NCI-H2081 treated with DMSO at 0.1 percent for 48 hours (cell line): ENCODE data around the gene RBM24.
"Not testable (repeated sequence)": the region's sequence is repeated elsewhere in the genome, so short reads cannot be mapped to it uniquely, and the experiment has no call there.

Experiments used
- DNase-seq: peaks from one replicate; lab custom pipeline; 2025; lab: John Stamatoyannopoulos, UW

The RBM24 gene

DNA sequence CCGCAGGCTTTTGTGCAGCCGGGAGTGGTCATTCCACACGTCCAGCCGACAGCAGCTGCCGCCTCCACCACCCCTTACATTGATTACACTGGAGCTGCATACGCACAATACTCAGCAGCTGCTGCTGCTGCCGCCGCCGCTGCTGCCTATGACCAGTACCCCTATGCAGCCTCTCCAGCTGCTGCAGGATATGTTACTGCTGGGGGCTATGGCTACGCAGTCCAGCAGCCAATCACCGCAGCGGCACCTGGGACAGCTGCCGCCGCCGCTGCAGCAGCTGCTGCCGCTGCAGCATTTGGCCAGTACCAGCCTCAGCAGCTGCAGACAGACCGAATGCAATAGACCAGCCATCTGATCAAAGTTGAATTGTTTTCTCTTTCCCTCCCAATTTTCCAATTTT is 10.6 kb downstream of the RBM24 start:
- DNase-seq: no peak

- no peak for DNase-seq
Observed at GRCh38 chr6:17292600-17293133, 11.5 kb downstream of the RBM24 start.

DNA sequence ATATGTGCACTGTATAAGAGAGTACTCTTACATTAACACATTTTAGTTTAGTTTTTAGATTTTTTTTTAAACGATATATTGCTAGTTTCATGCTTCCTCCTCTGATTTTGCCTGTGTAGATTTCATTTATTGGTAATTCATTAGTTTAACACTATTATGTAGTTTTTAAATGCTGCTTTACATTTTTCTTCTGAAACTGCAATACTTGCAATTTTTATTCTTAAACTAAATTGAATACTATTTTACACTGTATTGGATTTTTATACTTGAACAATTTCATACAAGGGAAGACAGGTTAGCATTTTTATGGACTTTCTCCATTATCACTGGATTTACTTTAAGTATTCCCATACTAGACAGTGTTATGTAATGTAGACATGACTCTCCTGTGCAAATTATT is 12.2 kb downstream of the RBM24 start:
- no peak for DNase-seq

DNA sequence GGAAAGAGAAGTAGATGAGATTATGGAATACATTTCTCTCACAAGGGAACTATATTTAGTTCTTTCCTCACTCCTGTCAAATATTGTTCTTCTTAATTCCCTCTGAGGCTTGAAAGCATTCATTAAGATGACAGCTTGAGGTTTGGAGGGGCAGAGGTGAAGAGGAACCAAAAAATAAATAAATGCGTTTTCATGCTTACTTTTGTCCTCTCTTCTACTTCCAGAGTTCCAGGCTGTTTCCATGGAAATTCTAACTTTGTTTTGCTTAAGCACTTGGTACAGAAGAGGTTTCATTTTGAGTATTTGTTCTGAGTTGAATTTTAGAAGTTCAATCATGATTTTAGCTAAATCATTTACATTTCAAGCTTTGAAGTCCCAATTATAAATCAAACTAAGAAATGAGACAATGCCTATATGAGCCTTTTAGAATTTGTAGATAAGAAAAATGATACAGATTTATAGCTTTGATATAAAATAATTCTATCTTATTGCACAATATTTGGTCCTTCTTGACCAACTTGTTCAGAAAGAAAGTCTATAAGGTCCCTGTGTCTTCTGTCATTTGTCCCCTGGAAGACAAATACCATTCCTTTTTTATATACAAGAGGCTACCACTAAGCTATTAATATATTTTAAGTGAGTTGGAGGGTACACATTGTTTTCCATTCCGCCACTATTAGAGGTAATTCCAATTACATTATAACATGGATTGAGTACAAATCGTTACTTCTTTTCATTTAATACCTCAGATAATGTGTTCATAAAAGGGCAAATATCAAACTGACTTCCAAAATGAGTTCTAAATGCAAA is 16.3 kb downstream of the RBM24 start:
- DNase-seq: no peak

DNA sequence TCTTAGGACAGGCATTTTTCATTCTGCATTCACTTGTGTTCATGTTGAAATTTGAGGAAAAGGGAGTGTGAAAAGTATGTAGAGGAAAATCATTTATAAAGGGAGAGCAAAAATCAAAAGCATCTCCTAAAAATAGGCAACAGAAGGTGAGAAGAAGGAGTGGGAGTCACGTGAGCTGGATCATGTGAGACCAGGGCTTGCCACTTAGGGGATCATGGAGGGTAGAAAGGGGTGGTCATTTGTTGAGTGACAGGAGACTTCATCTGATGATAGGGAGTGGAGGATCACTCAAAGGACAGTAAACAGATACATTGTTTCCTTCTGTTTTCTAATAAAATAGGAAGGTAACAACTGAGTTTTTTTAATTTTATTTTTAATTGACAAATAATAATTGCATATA is 17.1 kb downstream of the RBM24 start:
- DNase-seq: no peak

DNA sequence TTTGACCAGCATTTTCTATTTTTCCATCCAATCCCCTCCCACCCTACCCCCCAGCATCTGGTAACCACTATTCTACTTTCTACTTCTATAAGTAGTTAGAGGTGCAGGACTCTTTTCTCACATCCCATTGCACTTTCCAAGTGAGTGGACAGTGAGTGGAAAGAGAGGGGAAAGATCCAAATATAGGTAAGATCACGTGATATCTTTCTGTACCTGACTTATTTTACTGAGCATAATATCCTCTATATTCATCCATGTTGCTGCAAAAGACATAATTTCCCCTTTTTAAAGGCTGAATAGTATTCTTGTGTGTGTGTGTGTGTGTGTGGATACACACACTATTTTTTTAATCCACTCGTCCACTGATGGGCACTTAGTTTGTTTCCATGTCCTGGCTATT is 18.1 kb downstream of the RBM24 start:
- DNase-seq: no peak

- no peak for DNase-seq
Observed at GRCh38 chr6:17299750-17300149, 18.6 kb downstream of the RBM24 start.

GRCh38 chr6:17300637-17301036 is 19.5 kb downstream of the RBM24 start:
- DNase-seq: no peak

GRCh38 chr6:17303444-17303843 is 22.3 kb downstream of the RBM24 start:
- no peak for DNase-seq

DNA sequence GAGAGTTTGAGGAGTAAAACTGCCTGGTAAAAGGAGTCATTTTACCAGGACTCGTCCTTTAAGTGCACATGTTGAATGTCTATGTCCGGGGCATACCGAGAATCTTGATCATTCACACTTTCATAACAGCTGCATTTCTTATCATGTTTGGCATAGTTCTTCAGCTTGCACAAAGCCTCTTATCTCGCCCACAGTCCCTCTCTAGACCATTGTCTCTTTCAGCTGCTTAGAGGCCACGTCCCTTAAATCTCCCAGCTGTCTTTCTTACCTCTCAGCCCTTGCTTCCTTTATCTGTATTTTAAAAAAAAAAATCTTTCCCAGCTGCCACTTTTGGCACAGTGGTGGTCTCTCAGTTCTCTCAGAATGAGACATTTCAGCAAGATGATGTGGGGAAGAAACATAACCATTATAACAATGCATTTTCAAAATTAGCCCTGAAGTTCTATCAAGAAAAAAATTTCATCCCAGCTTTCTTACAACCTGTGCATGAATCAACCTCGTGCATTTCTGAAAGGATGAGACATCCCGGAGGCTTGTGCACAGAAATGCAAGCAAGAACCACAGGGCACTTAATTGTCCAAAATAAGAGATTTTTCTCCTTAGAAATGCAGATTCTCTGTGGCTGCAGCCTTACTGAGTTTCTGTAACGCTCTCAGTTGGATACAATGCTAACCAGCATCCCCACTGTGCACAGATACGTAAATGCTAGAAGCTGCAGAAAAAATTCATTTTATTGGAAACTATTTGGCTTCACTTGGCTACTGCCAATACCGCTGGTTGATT is 24.2 kb downstream of the RBM24 start:
- no peak for DNase-seq

GRCh38 chr6:17311595-17312311 is 30.6 kb downstream of the RBM24 start:
- no peak for DNase-seq

- not testable (repeated sequence) for DNase-seq
Observed at GRCh38 chr6:17313238-17313637, 32.1 kb downstream of the RBM24 start.

GRCh38 chr6:17313971-17314370 is 32.8 kb downstream of the RBM24 start:
- DNase-seq: no peak

DNA sequence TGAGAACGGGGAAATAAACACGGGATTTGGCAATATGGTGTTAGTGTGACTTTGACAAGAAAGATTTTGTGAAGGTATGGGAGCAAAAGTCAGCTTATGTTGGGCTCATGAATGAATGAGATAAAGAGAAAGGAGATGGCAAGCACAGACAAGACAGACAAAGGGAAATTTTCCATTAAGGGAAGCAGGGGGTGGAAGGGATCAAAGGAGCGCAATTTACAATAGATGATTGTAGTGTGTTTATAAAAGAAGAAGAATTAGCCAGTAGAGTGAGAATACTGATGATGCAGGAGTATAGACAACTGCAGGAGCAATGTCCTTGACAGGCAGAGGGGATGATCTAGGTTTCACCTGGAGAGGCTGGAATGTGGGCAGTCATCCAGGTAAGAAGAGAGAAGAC is 34.1 kb downstream of the RBM24 start:
- no peak for DNase-seq

DNA sequence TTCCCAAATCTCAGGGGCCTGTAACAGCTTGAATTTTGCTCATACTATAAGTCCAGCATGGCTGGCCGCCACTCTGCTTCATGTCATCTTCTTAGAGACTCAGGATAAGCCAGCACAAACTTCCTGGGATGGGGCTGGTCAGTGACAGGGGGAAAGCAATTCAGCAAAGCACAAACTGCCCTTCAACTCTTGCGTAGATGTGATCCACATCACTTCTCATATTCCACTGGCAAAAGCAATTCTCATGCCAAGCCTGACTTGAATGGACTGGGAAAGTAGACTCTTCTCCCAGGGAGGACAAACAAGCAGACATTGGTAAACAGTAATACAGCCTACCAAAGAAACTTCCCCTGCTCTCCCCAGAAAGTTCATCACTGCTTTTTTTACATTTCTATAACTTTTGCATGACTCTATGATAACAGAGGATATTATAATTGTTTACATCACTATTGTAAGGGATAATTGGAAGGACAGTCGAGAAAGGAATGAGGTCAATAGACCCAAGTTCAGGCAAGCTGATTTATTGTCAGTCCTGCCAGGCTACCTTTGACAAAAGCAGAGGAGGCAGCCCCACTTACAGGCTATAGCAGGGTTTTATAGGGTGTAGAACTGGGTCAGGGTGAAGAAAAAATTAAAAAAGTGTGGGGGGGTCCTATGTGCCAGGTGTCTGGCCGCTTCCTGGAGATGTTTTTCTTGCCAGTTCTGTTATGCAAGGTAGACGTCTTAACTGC is 37.4 kb downstream of the RBM24 start:
- DNase-seq: no peak

DNA sequence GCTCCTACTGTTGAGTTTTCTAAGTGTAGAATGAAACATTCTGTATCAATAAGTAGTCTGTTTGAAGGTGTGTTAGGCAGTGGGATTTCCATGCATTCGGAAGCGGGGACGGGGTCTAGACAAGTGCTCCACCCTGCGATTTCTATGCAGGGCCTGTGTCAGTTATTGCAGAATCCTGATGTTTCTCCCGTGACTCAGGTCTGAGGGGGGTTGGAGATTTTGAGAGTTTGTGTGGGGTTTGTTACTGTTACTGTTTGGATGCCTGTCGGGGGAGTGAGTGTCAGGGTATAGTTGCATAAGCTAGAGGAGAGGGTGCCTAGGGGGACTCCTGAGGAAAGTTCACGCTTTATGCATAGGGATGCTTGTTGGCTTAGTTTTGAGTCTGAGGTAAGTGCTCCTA is 39.1 kb downstream of the RBM24 start:
- DNase-seq: not testable (repeated sequence)

DNA sequence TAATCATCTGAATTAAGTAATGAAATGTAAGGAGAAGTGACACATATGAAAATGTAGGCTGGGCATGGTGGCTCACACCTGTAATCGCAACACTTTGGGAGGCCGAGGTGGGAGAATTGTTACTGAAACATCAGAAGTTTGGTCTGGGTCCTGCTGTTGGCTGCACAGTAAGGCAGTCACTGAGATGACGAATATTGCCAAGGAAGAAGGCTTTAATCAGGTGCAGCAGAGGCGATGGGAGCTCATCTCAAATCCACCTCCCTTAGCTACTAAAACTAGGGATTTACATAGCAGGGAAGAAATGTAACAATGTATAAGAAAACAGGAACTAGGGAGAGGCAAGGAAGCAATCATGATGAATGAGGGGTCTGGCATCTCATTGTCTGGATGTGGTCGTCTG is 50.1 kb downstream of the RBM24 start:
- no peak for DNase-seq

- no peak for DNase-seq
Observed at GRCh38 chr6:17334265-17334664, 53.1 kb downstream of the RBM24 start.

GRCh38 chr6:17336425-17336824 is 55.3 kb downstream of the RBM24 start:
- DNase-seq: no peak

DNA sequence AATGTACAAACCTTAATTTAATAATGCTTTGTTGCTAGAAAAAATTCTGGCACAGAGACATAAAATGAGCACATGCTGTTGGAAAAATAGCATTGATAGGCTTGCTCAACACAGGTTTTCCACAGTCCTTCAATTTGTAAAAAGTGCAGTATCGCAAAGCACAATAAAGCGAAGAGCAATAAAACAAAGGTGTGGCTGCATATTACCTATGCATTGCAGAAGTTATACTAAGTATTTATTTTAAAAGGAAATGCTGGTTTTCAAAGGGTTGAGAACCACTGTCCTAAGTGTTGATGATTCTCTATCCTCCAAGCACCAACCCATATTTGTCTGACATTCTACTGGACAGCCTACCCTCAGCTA is 58.1 kb downstream of the RBM24 start:
- no peak for DNase-seq

GRCh38 chr6:17341117-17341805 is 60.1 kb downstream of the RBM24 start:
- DNase-seq: no peak
